ENCODE data around the gene PIK3C2G. TPM values are rescaled to one million over a fixed set of nuclear protein-coding genes. Genes with fewer than 3 reads are reported as not detected.

The PIK3C2G gene
- total RNA-seq, 2 experiments from 2014 or later, result not detected

DNA sequence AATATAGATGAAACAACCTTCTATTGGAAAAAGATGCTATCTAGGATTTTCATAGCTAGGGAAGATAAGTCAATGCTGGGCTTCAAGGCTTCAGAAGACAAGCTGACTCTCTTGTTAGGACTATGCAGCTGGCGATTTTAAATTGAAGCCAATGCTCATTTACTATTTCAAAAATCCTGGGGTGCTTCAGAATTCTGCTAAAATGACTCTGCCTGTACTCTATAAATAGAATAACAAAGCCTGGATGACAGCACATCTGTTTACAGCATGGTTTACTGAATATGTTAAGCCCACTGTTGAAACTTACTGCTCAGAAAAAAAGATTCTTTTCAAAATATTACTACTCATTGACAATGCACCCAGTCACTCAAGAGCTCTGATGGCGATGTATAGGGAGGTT, 155.1 kb downstream of the PIK3C2G start:
- no peaks in the 10 kb centered on the region for H4K20me1 ChIP-seq (ENCODE audit: insufficient read depth, low read length)
- H3K4me1 ChIP-seq (ENCODE audit: insufficient read depth, low read length, poor library complexity, severe bottlenecking), result no peaks in the 10 kb centered on the region
- H3K27ac ChIP-seq (ENCODE audit: low read depth, low read length, poor library complexity, severe bottlenecking), result no peak overlapping the region
- intact Hi-C loops (cut with micrococcal nuclease; ENCODE audit: unreplicated experiment), result no loop called here
- H3K4me3 ChIP-seq (ENCODE audit: low read depth, low read length, poor library complexity, severe bottlenecking), result no peak overlapping the region
- no peaks in the 10 kb centered on the region for H3K9me2 ChIP-seq (ENCODE audit: insufficient read depth, low read length)
- CTCF ChIA-PET (ENCODE audit: unreplicated experiment), result no interaction called here
- DNase-seq (ENCODE audit: low spot score), result no peak
- no peak for TF ChIP-seq EZH2phosphoT487 (IDR thresholded peaks at IDR 0.05; ENCODE audit: borderline replicate concordance, low read depth, low read length)
- TF ChIP-seq, protein P1, sequence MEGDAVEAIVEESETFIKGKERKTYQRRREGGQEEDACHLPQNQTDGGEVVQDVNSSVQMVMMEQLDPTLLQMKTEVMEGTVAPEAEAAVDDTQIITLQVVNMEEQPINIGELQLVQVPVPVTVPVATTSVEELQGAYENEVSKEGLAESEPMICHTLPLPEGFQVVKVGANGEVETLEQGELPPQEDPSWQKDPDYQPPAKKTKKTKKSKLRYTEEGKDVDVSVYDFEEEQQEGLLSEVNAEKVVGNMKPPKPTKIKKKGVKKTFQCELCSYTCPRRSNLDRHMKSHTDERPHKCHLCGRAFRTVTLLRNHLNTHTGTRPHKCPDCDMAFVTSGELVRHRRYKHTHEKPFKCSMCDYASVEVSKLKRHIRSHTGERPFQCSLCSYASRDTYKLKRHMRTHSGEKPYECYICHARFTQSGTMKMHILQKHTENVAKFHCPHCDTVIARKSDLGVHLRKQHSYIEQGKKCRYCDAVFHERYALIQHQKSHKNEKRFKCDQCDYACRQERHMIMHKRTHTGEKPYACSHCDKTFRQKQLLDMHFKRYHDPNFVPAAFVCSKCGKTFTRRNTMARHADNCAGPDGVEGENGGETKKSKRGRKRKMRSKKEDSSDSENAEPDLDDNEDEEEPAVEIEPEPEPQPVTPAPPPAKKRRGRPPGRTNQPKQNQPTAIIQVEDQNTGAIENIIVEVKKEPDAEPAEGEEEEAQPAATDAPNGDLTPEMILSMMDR (conservative IDR thresholded peaks at IDR 0.05; ENCODE audit: low read length), result no peak
- no peak overlapping the region for H2AFZ ChIP-seq (ENCODE audit: low read length)
- H3K79me2 ChIP-seq (ENCODE audit: insufficient read depth, low read depth, low read length), result no peaks in the 10 kb centered on the region
- no peaks in the 10 kb centered on the region for H3K36me3 ChIP-seq (ENCODE audit: insufficient read depth, low read length)
- H3K9me3 ChIP-seq (ENCODE audit: low read length), result no peaks in the 10 kb centered on the region
- POLR2A ChIA-PET, result no interaction called here
- H3K4me2 ChIP-seq (ENCODE audit: low read length), result no peak overlapping the region
- BruUV-seq (replicated peaks), result no TSS peak

DNA sequence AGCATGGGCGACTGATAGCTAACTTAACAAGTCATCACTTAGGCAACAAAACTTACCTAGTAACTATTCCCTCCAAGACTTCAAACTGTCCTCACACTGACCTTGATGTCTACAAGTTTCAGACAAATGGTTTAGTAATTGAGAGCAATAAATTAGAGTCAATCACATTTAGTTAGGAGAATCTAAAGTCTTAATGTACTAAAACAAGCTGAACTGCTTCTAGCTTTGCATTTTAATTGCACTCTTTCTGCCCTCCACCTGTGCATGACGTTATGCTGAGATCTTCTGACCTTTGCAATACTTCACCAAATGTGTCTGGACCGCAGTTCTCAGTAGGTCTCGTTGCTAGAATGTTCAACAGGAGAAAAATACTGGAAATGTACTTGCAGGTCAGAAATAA, 158.0 kb downstream of the PIK3C2G start:
- POLR2A ChIA-PET, result interaction anchor here (0.6 kb wide), 1 partner anchor 52 kb away, joined by 3 read pairs; no protein-coding TSS in a partner anchor
- no peaks in the 10 kb centered on the region for H3K9me2 ChIP-seq (ENCODE audit: insufficient read depth, low read length)
- H3K4me2 ChIP-seq (ENCODE audit: low read length), result no peak overlapping the region
- H3K79me2 ChIP-seq (ENCODE audit: insufficient read depth, low read depth, low read length), result no peaks in the 10 kb centered on the region
- H3K4me1 ChIP-seq (ENCODE audit: insufficient read depth, low read length, poor library complexity, severe bottlenecking), result no peaks in the 10 kb centered on the region
- intact Hi-C loops (cut with micrococcal nuclease; ENCODE audit: unreplicated experiment), result no loop called here
- no peak overlapping the region for H3K4me3 ChIP-seq (ENCODE audit: low read depth, low read length, poor library complexity, severe bottlenecking)
- TF ChIP-seq, protein P1 (conservative IDR thresholded peaks at IDR 0.05; ENCODE audit: low read length), result no peak
- no peak for TF ChIP-seq EZH2phosphoT487 (IDR thresholded peaks at IDR 0.05; ENCODE audit: borderline replicate concordance, low read depth, low read length)
- CTCF ChIA-PET (ENCODE audit: unreplicated experiment), result no interaction called here
- no peak overlapping the region for H3K27ac ChIP-seq (ENCODE audit: low read depth, low read length, poor library complexity, severe bottlenecking)
- no TSS peak for BruUV-seq (replicated peaks)
- H3K36me3 ChIP-seq (ENCODE audit: insufficient read depth, low read length), result no peaks in the 10 kb centered on the region
- no peak overlapping the region for H2AFZ ChIP-seq (ENCODE audit: low read length)
- H3K9me3 ChIP-seq (ENCODE audit: low read length), result no peaks in the 10 kb centered on the region
- DNase-seq (ENCODE audit: low spot score), result no peak
- H4K20me1 ChIP-seq (ENCODE audit: insufficient read depth, low read length), result no peaks in the 10 kb centered on the region

DNA sequence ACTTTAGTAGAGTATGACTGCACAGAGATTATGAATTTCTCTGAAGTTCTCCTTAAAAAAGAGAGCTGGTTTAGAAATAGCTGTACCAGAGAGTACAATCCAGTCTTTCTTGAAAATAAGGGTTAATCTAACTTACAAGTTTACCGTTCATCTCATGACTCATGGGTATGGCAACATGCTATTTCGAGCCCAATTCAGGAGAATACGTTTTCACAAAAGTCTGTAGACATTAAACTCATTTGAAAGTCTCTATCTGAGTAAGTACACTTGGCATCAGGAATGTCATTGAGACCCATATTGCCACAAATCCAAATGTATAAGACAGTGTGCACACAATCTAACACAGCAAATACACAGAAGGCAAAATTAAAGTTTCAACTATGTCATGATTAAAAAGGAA, 160.5 kb downstream of the PIK3C2G start:
- Histone ChIP-seq H3K9me2 (ENCODE audit: insufficient read depth, low read length) (no peaks in the 10 kb centered on the region), H3K4me3 (ENCODE audit: low read depth, low read length, poor library complexity, severe bottlenecking) (no peak overlapping the region), H3K79me2 (ENCODE audit: insufficient read depth, low read depth, low read length) (no peaks in the 10 kb centered on the region), H4K20me1 (ENCODE audit: insufficient read depth, low read length) (no peaks in the 10 kb centered on the region), H2AFZ (ENCODE audit: low read length) (no peak overlapping the region), H3K27ac (ENCODE audit: low read depth, low read length, poor library complexity, severe bottlenecking) (no peak overlapping the region), H3K4me2 (ENCODE audit: low read length) (no peak overlapping the region), H3K4me1 (ENCODE audit: insufficient read depth, low read length, poor library complexity, severe bottlenecking) (no peaks in the 10 kb centered on the region), H3K9me3 (ENCODE audit: low read length) (no peaks in the 10 kb centered on the region), H3K36me3 (ENCODE audit: insufficient read depth, low read length) (no peaks in the 10 kb centered on the region)
- CTCF ChIA-PET (ENCODE audit: unreplicated experiment), result no interaction called here
- DNase-seq (ENCODE audit: low spot score), result no peak
- BruUV-seq (replicated peaks), result no TSS peak
- intact Hi-C loops (cut with micrococcal nuclease; ENCODE audit: unreplicated experiment), result no loop called here
- POLR2A ChIA-PET, result interaction anchor here (0.7 kb wide), 1 partner anchor 305 kb away, joined by 5 read pairs; no protein-coding TSS in a partner anchor
- no peak for TF ChIP-seq EZH2phosphoT487 (IDR thresholded peaks at IDR 0.05; ENCODE audit: borderline replicate concordance, low read depth, low read length)
- TF ChIP-seq, protein P1 (conservative IDR thresholded peaks at IDR 0.05; ENCODE audit: low read length), result no peak
